IPS-18a (cell line): Measurements from ENCODE around the gene SLC35F2.
"Not testable (repeated sequence)": the region's sequence is repeated elsewhere in the genome, so short reads cannot be mapped to it uniquely, and the experiment has no call there.

Experiments used
- H3K27ac ChIP-seq: one replicate; pipeline ENCODE4 v1.5.1; 2013; ENCODE audit warnings: low read length
- H3K27me3 ChIP-seq: one replicate; pipeline ENCODE4 v1.6.1; 2013; ENCODE audit warnings: mild to moderate bottlenecking, low read length; ENCODE audit not compliant: control insufficient read depth, insufficient read depth
- H3K36me3 ChIP-seq: one replicate; pipeline ENCODE4 v1.6.1; 2013; ENCODE audit warnings: low read depth, low read length; ENCODE audit not compliant: control insufficient read depth
- H3K4me1 ChIP-seq: one replicate; pipeline ENCODE4 v1.6.1; 2013; ENCODE audit warnings: low read depth, low read length; ENCODE audit not compliant: control insufficient read depth
- H3K4me3 ChIP-seq: one replicate; pipeline ENCODE4 v1.5.1; 2013; ENCODE audit warnings: low read length
- H3K9ac ChIP-seq: one replicate; pipeline ENCODE4 v1.6.1; 2013; ENCODE audit warnings: mild to moderate bottlenecking, low read length, moderate library complexity
- H3K9me3 ChIP-seq: one replicate; pipeline ENCODE4 v1.6.1; 2013; ENCODE audit warnings: low read depth, low read length; ENCODE audit not compliant: control insufficient read depth

SLC35F2 gene

GRCh38 chr11:107780136-107780535 is 78.5 kb downstream of the SLC35F2 start:
- Histone ChIP-seq H3K9me3 (no peaks in the 10 kb centered on the region), H3K4me1 (no peaks in the 10 kb centered on the region), H3K36me3 (no peaks in the 10 kb centered on the region), H3K4me3 (no peak overlapping the region), H3K9ac (no peak overlapping the region), H3K27me3 (no peaks in the 10 kb centered on the region), H3K27ac (no peak overlapping the region)

- no peak overlapping the region for H3K9ac ChIP-seq
- H3K36me3 ChIP-seq: no peaks in the 10 kb centered on the region
- H3K27ac ChIP-seq: no peak overlapping the region
- H3K4me1 ChIP-seq: no peaks in the 10 kb centered on the region
- H3K9me3 ChIP-seq: no peaks in the 10 kb centered on the region
- H3K27me3 ChIP-seq: no peaks in the 10 kb centered on the region
- no peak overlapping the region for H3K4me3 ChIP-seq
Measured at GRCh38 chr11:107778839-107779517, 79.6 kb downstream of the SLC35F2 start.

GRCh38 chr11:107777110-107777509 is 81.5 kb downstream of the SLC35F2 start:
- Histone ChIP-seq H3K4me1 (no peaks in the 10 kb centered on the region), H3K36me3 (no peaks in the 10 kb centered on the region), H3K27me3 (no peaks in the 10 kb centered on the region), H3K9ac (no peak overlapping the region), H3K27ac (no peak overlapping the region), H3K9me3 (no peaks in the 10 kb centered on the region), H3K4me3 (no peak overlapping the region)

- Histone ChIP-seq H3K4me1 (no peaks in the 10 kb centered on the region), H3K27me3 (no peaks in the 10 kb centered on the region), H3K27ac (no peak overlapping the region), H3K4me3 (no peak overlapping the region), H3K36me3 (no peaks in the 10 kb centered on the region), H3K9me3 (no peaks in the 10 kb centered on the region), H3K9ac (no peak overlapping the region)
Measured at GRCh38 chr11:107776062-107776461, 82.5 kb downstream of the SLC35F2 start.

- Histone ChIP-seq H3K36me3 (no peaks in the 10 kb centered on the region), H3K4me3 (no peak overlapping the region), H3K9me3 (no peaks in the 10 kb centered on the region), H3K4me1 (no peaks in the 10 kb centered on the region), H3K27ac (no peak overlapping the region), H3K9ac (no peak overlapping the region), H3K27me3 (no peaks in the 10 kb centered on the region)
Measured at GRCh38 chr11:107770551-107770951, 88.0 kb downstream of the SLC35F2 start.

- H3K9me3 ChIP-seq: no peaks in the 10 kb centered on the region
- H3K27ac ChIP-seq: no peak overlapping the region
- no peak overlapping the region for H3K9ac ChIP-seq
- H3K4me1 ChIP-seq: no peaks in the 10 kb centered on the region
- H3K36me3 ChIP-seq: no peaks in the 10 kb centered on the region
- no peak overlapping the region for H3K4me3 ChIP-seq
- no peaks in the 10 kb centered on the region for H3K27me3 ChIP-seq
Measured at GRCh38 chr11:107769189-107769588, 89.4 kb downstream of the SLC35F2 start.

GRCh38 chr11:107758719-107759355 is 99.8 kb downstream of the SLC35F2 start:
- H3K27ac ChIP-seq, H3K27me3 ChIP-seq, H3K36me3 ChIP-seq, H3K9ac ChIP-seq, H3K9me3 ChIP-seq, H3K4me3 ChIP-seq, H3K4me1 ChIP-seq: not testable (repeated sequence)

GRCh38 chr11:107757661-107758060 is 100.9 kb downstream of the SLC35F2 start:
- H3K27ac ChIP-seq: no peak overlapping the region
- no peaks in the 10 kb centered on the region for H3K27me3 ChIP-seq
- H3K9me3 ChIP-seq: no peaks in the 10 kb centered on the region
- H3K4me1 ChIP-seq: no peaks in the 10 kb centered on the region
- H3K9ac ChIP-seq: no peak overlapping the region
- H3K4me3 ChIP-seq: no peak overlapping the region
- H3K36me3 ChIP-seq: no peaks in the 10 kb centered on the region

- no peaks in the 10 kb centered on the region for H3K27me3 ChIP-seq
- no peaks in the 10 kb centered on the region for H3K4me1 ChIP-seq
- no peak overlapping the region for H3K27ac ChIP-seq
- H3K9ac ChIP-seq: no peak overlapping the region
- H3K9me3 ChIP-seq: no peaks in the 10 kb centered on the region
- H3K36me3 ChIP-seq: no peaks in the 10 kb centered on the region
- H3K4me3 ChIP-seq: no peak overlapping the region
Measured at GRCh38 chr11:107756553-107756952, 102.0 kb downstream of the SLC35F2 start.

GRCh38 chr11:107752949-107753822 is 105.4 kb downstream of the SLC35F2 start:
- no peak overlapping the region for H3K9ac ChIP-seq
- no peaks in the 10 kb centered on the region for H3K4me1 ChIP-seq
- no peaks in the 10 kb centered on the region for H3K9me3 ChIP-seq
- H3K4me3 ChIP-seq: no peak overlapping the region
- no peaks in the 10 kb centered on the region for H3K36me3 ChIP-seq
- no peaks in the 10 kb centered on the region for H3K27me3 ChIP-seq
- no peak overlapping the region for H3K27ac ChIP-seq

- Histone ChIP-seq H3K9me3 (no peaks in the 10 kb centered on the region), H3K4me3 (no peak overlapping the region), H3K9ac (no peak overlapping the region), H3K36me3 (no peaks in the 10 kb centered on the region), H3K27me3 (no peaks in the 10 kb centered on the region), H3K4me1 (no peaks in the 10 kb centered on the region), H3K27ac (no peak overlapping the region)
Measured at GRCh38 chr11:107752508-107752907, 106.1 kb downstream of the SLC35F2 start.
